Inferior parietal cortex (tissue), 1 donor: ENCODE data around the gene UBQLN2.
"Not testable (repeated sequence)": the region's sequence is repeated elsewhere in the genome, so short reads cannot be mapped to it uniquely, and the experiment has no call there.

Experiments used
- DNase-seq: peaks from one replicate; pipeline ENCODE4 v3.0.0-alpha.2; 2016; ENCODE audit errors: extremely low spot score

UBQLN2 gene

GRCh38 chrX:56563231-56564161, at the start of gene UBQLN2:
TSS of gene UBQLN2 (plus strand) at chrX:56563627. CDS start at chrX:56563874, 247 bp downstream.
- peak; percentile 54 for DNase-seq

GRCh38 chrX:56519642-56520041, 43.8 kb upstream of the UBQLN2 start:
- DNase-seq = no peak

- DNase-seq = not testable (repeated sequence)
Observed at GRCh38 chrX:56529482-56530007, 33.9 kb upstream of the UBQLN2 start.

GRCh38 chrX:56530011-56530410, 33.4 kb upstream of the UBQLN2 start:
- no peak for DNase-seq

GRCh38 chrX:56550667-56551066, 12.8 kb upstream of the UBQLN2 start:
- DNase-seq = no peak

- no peak for DNase-seq
Observed at GRCh38 chrX:56554870-56555269, 8.6 kb upstream of the UBQLN2 start.

GRCh38 chrX:56557376-56557929, 6.0 kb upstream of the UBQLN2 start:
- no peak for DNase-seq

- peak; percentile 34 for DNase-seq
Observed at GRCh38 chrX:56564164-56564885, 898 bp downstream of the UBQLN2 start.

- DNase-seq = peak; percentile 16
Observed at GRCh38 chrX:56564921-56565840, 1.8 kb downstream of the UBQLN2 start.

GRCh38 chrX:56569378-56570057, 6.1 kb downstream of the UBQLN2 start:
- DNase-seq = peak; percentile 16

GRCh38 chrX:56572975-56573374, 9.5 kb downstream of the UBQLN2 start:
- no peak for DNase-seq

- DNase-seq = no peak
Observed at GRCh38 chrX:56574861-56575260, 11.4 kb downstream of the UBQLN2 start.

GRCh38 chrX:56576721-56577120, 13.3 kb downstream of the UBQLN2 start:
- no peak for DNase-seq

GRCh38 chrX:56588397-56589188, 25.2 kb downstream of the UBQLN2 start:
- no peak for DNase-seq

GRCh38 chrX:56591830-56592229, 28.4 kb downstream of the UBQLN2 start:
- DNase-seq = not testable (repeated sequence)

- DNase-seq = no peak
Observed at GRCh38 chrX:56600141-56600540, 36.7 kb downstream of the UBQLN2 start.

- DNase-seq = no peak
Observed at GRCh38 chrX:56600987-56601386, 37.6 kb downstream of the UBQLN2 start.

GRCh38 chrX:56615282-56615681, 51.9 kb downstream of the UBQLN2 start:
- DNase-seq = no peak
